ENCODE results near the gene BPTF.
"Not testable (repeated sequence)": the region's sequence is repeated elsewhere in the genome, so short reads cannot be mapped to it uniquely, and the experiment has no call there.

The BPTF gene, protein sequence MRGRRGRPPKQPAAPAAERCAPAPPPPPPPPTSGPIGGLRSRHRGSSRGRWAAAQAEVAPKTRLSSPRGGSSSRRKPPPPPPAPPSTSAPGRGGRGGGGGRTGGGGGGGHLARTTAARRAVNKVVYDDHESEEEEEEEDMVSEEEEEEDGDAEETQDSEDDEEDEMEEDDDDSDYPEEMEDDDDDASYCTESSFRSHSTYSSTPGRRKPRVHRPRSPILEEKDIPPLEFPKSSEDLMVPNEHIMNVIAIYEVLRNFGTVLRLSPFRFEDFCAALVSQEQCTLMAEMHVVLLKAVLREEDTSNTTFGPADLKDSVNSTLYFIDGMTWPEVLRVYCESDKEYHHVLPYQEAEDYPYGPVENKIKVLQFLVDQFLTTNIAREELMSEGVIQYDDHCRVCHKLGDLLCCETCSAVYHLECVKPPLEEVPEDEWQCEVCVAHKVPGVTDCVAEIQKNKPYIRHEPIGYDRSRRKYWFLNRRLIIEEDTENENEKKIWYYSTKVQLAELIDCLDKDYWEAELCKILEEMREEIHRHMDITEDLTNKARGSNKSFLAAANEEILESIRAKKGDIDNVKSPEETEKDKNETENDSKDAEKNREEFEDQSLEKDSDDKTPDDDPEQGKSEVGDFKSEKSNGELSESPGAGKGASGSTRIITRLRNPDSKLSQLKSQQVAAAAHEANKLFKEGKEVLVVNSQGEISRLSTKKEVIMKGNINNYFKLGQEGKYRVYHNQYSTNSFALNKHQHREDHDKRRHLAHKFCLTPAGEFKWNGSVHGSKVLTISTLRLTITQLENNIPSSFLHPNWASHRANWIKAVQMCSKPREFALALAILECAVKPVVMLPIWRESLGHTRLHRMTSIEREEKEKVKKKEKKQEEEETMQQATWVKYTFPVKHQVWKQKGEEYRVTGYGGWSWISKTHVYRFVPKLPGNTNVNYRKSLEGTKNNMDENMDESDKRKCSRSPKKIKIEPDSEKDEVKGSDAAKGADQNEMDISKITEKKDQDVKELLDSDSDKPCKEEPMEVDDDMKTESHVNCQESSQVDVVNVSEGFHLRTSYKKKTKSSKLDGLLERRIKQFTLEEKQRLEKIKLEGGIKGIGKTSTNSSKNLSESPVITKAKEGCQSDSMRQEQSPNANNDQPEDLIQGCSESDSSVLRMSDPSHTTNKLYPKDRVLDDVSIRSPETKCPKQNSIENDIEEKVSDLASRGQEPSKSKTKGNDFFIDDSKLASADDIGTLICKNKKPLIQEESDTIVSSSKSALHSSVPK (N-terminal part only)

GRCh38 chr17:67824735-67825626, at the start of gene BPTF:
TSS of gene BPTF (plus strand) at chr17:67825503. CDS start at chr17:67825725, 222 bp downstream.
- DNase-seq: peak; percentile 93

- DNase-seq: peak; percentile 47
Observed at GRCh38 chr17:67779098-67779672, 46.1 kb upstream of the BPTF start.

GRCh38 chr17:67784364-67785121, 40.8 kb upstream of the BPTF start:
- no peak for DNase-seq

GRCh38 chr17:67785122-67785477, 40.2 kb upstream of the BPTF start:
- no peak for DNase-seq

DNA sequence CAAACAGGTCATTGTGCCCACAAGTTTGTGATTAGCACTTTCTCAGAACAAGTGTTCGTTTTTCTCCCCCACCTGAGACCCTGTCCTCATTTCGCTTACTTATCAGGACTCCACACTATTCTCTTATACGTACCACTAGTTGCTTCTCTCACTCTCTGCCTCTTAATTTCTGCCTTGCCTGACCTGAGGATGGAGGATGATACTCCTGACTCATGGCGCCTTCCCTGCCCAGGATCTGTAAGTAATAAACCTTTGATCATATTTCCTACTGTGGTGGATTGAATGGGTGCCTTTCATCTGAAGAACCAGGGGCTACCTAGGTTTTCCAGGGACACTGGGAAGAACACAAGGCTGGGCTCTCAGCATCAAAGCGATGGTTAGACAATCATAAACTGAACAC, 39.8 kb upstream of the BPTF start:
- no peak for DNase-seq

GRCh38 chr17:67800495-67800928, 24.8 kb upstream of the BPTF start:
- peak; percentile 68 for DNase-seq

DNA sequence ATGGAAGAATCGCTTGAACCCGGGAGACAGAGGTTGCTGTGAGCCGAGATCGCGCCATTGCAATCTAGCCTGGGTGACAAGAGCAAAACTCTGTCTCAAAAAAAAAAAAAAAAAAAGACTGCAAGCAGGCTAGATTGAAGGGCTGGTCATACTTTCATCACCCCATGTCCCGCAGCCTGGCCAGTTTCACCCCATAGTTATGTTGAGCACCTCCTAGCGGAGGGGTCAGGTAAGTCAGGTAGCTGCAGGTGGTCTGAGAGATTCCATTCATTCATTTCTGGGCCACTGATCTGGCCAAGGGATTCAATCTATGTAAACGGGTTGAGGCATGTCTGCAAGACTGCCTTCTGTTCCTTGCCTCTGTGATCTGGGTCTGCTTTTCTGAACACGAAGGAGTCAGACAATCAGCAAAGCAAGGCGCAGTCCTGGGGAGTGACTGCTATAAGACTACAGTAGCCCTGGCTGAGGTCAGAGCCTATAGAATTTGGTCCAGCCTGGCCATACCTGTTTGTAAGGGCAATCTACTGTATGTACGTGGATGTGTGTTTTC, 23.6 kb upstream of the BPTF start:
- no peak for DNase-seq

GRCh38 chr17:67810464-67810863, 14.8 kb upstream of the BPTF start:
- DNase-seq: no peak

DNA sequence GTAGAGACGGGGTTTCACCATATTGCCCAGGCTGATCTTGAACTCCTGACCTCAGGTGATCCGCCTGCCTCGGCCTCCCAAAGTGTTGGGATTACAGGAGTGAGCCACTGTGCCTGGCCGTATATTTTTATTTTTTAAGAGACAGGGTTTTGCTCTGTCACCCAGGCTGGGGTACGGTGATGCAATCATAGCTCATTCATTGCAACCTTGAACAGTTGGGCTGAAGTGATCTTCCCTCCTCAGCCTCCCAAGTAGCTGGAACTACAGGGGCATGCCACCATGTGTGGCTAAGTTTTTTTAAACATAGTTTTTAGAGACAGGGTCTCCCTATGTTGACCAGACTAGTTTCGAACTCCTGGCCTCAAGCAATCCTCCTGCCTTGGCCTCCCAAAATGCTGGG, 12.9 kb upstream of the BPTF start:
- not testable (repeated sequence) for DNase-seq

- DNase-seq: no peak
Observed at GRCh38 chr17:67813803-67814180, 11.5 kb upstream of the BPTF start.

GRCh38 chr17:67818110-67819002, 6.9 kb upstream of the BPTF start:
- DNase-seq: no peak

GRCh38 chr17:67819722-67820121, 5.6 kb upstream of the BPTF start:
- DNase-seq: no peak

DNA sequence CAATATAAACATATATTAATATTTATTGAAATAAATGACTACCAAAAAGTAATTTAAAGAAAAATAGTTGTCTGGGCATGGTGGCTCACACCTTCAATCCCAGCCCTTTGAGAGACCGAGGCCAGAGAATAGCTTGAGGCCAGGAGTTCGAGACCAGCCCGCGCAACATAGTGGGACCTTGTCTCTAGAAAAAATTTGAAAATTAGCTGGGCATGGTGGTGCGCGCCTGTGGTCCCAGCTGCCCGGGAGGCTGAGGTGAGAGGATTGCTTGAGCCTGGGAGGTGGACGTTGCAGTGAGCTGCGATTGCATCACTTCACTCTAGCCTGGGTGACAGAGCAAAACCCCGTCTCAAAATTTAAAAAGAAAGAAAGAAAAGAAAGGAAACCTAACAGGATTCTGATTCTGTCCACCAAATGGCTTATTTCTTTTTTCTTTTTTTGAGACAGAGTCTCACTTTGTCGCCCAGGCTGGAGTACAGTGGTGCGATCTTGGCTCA, 3.4 kb upstream of the BPTF start:
- DNase-seq: no peak

DNA sequence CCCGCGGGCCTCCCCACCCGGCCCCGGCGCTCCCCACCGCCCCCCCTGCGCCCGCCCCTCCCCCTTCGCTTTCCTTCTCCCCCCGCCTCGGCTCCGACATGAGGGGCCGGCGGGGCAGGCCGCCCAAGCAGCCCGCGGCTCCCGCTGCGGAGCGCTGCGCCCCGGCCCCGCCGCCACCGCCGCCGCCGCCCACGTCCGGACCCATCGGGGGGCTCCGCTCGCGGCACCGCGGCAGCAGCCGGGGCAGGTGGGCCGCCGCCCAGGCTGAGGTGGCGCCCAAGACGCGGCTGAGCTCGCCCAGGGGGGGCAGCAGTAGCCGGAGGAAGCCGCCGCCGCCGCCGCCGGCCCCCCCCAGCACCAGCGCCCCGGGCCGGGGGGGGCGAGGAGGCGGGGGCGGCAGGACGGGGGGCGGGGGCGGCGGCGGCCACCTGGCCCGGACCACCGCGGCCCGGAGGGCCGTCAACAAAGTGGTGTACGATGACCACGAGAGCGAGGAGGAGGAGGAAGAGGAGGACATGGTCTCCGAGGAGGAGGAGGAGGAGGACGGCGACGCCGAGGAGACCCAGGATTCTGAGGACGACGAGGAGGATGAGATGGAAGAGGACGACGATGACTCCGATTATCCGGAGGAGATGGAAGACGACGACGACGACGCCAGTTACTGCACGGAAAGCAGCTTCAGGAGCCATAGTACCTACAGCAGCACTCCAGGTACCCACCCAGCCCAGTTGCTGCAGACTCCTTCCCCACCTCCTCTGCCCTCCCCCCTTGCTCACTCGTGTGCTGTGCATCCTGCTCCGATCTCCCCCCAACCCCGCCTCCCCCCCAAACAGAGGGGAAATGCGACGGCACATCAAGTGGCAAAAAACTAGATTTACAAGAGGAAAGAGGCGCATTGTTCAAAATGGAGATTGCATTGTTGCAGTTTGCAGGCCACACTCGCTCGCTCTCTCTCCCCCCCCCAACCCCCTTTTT, 611 bp downstream of the BPTF start:
- DNase-seq: peak; percentile 54

DNA sequence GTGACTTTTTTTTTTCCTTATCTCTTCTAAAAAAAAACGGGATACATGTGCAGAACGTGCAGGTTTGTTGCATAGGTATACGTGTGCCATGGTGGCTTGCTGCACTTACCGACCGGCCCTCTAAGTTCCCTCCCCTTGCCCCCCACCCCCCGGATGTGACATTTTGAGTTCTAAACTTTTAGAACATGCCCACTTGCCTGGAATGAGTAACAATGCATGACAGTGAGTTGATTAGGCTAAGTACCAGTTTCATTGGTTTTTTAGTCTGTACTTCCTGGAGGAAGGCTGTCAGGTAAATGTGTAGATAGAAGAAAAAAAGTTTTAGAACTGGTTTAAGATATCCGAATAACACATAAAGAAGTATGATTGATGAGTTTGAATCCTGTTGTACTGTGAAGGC, 4.0 kb downstream of the BPTF start:
- DNase-seq: peak; percentile 63

- no peak for DNase-seq
Observed at GRCh38 chr17:67830440-67830839, 5.1 kb downstream of the BPTF start.

GRCh38 chr17:67831268-67831667, 6.0 kb downstream of the BPTF start:
- no peak for DNase-seq

- DNase-seq: no peak
Observed at GRCh38 chr17:67833134-67833533, 7.8 kb downstream of the BPTF start.

Data from activated CD4-positive, alpha-beta T cell treated with anti-CD3 and anti-CD28 coated beads for 48 hours (primary cell).